ENCODE results near the gene F2RL1. TPM values are rescaled to one million over a fixed set of nuclear protein-coding genes. Genes with fewer than 3 reads are reported as not detected.
"Not testable (repeated sequence)": the region's sequence is repeated elsewhere in the genome, so short reads cannot be mapped to it uniquely, and the experiment has no call there.

F2RL1 gene
- polyA plus RNA-seq, 1 experiment = 0.16 TPM

- no peak for DNase-seq (ENCODE audit: low read depth)
- no peak overlapping the region for H3K4me3 ChIP-seq (ENCODE audit: low read depth, low read length)
- TF ChIP-seq CTCF (IDR thresholded peaks at IDR 0.05; ENCODE audit: insufficient read depth, low read depth, low read length) = no peak
- H3K36me3 ChIP-seq (ENCODE audit: control insufficient read depth, insufficient read depth, low read length) = no peaks in the 10 kb centered on the region
- ChIA-PET CTCF (no interaction called here), POLR2A (no interaction called here)
- H3K27me3 ChIP-seq (ENCODE audit: control insufficient read depth, insufficient read depth, low read length) = peaks cover 2% of the 10 kb centered on the region; the same call in 1 of the 2 replicates
Observed at GRCh38 chr5:76854644-76855043, 35.8 kb downstream of the F2RL1 start.

- H3K27me3 ChIP-seq (ENCODE audit: control insufficient read depth, insufficient read depth, low read length); CTCF ChIA-PET; DNase-seq (ENCODE audit: low read depth); H3K36me3 ChIP-seq (ENCODE audit: control insufficient read depth, insufficient read depth, low read length); POLR2A ChIA-PET; H3K4me3 ChIP-seq (ENCODE audit: low read depth, low read length): not testable (repeated sequence)
Observed at GRCh38 chr5:76855501-76855900, 36.7 kb downstream of the F2RL1 start.

- no peak overlapping the region for H3K4me3 ChIP-seq (ENCODE audit: low read depth, low read length)
- TF ChIP-seq CTCF (IDR thresholded peaks at IDR 0.05; ENCODE audit: insufficient read depth, low read depth, low read length) = no peak
- H3K27me3 ChIP-seq (ENCODE audit: control insufficient read depth, insufficient read depth, low read length) = peaks cover 2% of the 10 kb centered on the region; the same call in 1 of the 2 replicates
- POLR2A ChIA-PET = no interaction called here
- H3K36me3 ChIP-seq (ENCODE audit: control insufficient read depth, insufficient read depth, low read length) = no peaks in the 10 kb centered on the region
- CTCF ChIA-PET = no interaction called here
- DNase-seq (ENCODE audit: low read depth) = no peak
Observed at GRCh38 chr5:76855961-76856360, 37.1 kb downstream of the F2RL1 start.

- POLR2A ChIA-PET; DNase-seq (ENCODE audit: low read depth); H3K27me3 ChIP-seq (ENCODE audit: control insufficient read depth, insufficient read depth, low read length); H3K36me3 ChIP-seq (ENCODE audit: control insufficient read depth, insufficient read depth, low read length); H3K4me3 ChIP-seq (ENCODE audit: low read depth, low read length): not testable (repeated sequence)
- CTCF ChIA-PET = interaction anchor here (1.6 kb wide), 1 partner anchor 82 kb away, joined by 3 read pairs; no protein-coding TSS in a partner anchor
Observed at GRCh38 chr5:76856800-76857199, 38.0 kb downstream of the F2RL1 start.

GRCh38 chr5:76859591-76860247, 40.9 kb downstream of the F2RL1 start:
- TF ChIP-seq CTCF (IDR thresholded peaks at IDR 0.05; ENCODE audit: insufficient read depth, low read depth, low read length) = no peak
- no peaks in the 10 kb centered on the region for H3K36me3 ChIP-seq (ENCODE audit: control insufficient read depth, insufficient read depth, low read length)
- CTCF ChIA-PET = interaction anchor here (0.6 to 1.5 kb wide), 3 partner anchors 11 to 16 kb away, joined by 5 to 7 read pairs (median 7); partner anchors contain the start of gene S100Z
- POLR2A ChIA-PET = no interaction called here
- H3K4me3 ChIP-seq (ENCODE audit: low read depth, low read length) = no peak overlapping the region
- DNase-seq (ENCODE audit: low read depth) = no peak
- H3K27me3 ChIP-seq (ENCODE audit: control insufficient read depth, insufficient read depth, low read length) = peaks cover 1% of the 10 kb centered on the region; the same call in 1 of the 2 replicates

- TF ChIP-seq CTCF (IDR thresholded peaks at IDR 0.05; ENCODE audit: insufficient read depth, low read depth, low read length) = no peak
- no peak for DNase-seq (ENCODE audit: low read depth)
- ChIA-PET POLR2A (no interaction called here), CTCF (interaction anchor here (1.3 to 1.4 kb wide), 3 partner anchors 14 to 261 kb away, joined by 3 to 4 read pairs (median 3); no protein-coding TSS in a partner anchor)
- Histone ChIP-seq H3K36me3 (ENCODE audit: control insufficient read depth, insufficient read depth, low read length) (no peaks in the 10 kb centered on the region), H3K27me3 (ENCODE audit: control insufficient read depth, insufficient read depth, low read length) (no peaks in the 10 kb centered on the region), H3K4me3 (ENCODE audit: low read depth, low read length) (no peak overlapping the region)
Observed at GRCh38 chr5:76861612-76862011, 42.8 kb downstream of the F2RL1 start.
